ENCODE results near the gene PIGZ.

PIGZ gene

GRCh38 chr3:196915375-196915774 is 53.3 kb downstream of the PIGZ start:
- H3K27ac ChIP-seq (ENCODE audit: low read depth, low read length): no peak overlapping the region
- H3K9ac ChIP-seq (ENCODE audit: low read depth in 1 of 2, low read length in 2 of 2): no peak overlapping the region
- no peaks in the 10 kb centered on the region for H3K27me3 ChIP-seq (ENCODE audit: control insufficient read depth in 1 of 2, insufficient read depth in 2 of 2, low read length in 2 of 2)
- H3K4me1 ChIP-seq (ENCODE audit: control insufficient read depth in 1 of 2, insufficient read depth in 2 of 2, low read length in 2 of 2): no peaks in the 10 kb centered on the region
- no peaks in the 10 kb centered on the region for H3K9me3 ChIP-seq (ENCODE audit: control insufficient read depth in 1 of 2, low read length in 2 of 2)
- H3K4me3 ChIP-seq (ENCODE audit: low read depth in 1 of 2, low read length in 2 of 2): no peak overlapping the region
- peaks cover 7 to 15% of the 10 kb centered on the region in 2 donors for H3K36me3 ChIP-seq (ENCODE audit: control insufficient read depth in 1 of 2, insufficient read depth in 2 of 2, low read length in 2 of 2)

- H3K36me3 ChIP-seq (ENCODE audit: control insufficient read depth in 1 of 2, insufficient read depth in 2 of 2, low read length in 2 of 2): peaks cover 7 to 15% of the 10 kb centered on the region in 2 donors
- H3K9ac ChIP-seq (ENCODE audit: low read depth in 1 of 2, low read length in 2 of 2): no peak overlapping the region
- no peak overlapping the region for H3K4me3 ChIP-seq (ENCODE audit: low read depth in 1 of 2, low read length in 2 of 2)
- H3K27ac ChIP-seq (ENCODE audit: low read depth, low read length): no peak overlapping the region
- H3K27me3 ChIP-seq (ENCODE audit: control insufficient read depth in 1 of 2, insufficient read depth in 2 of 2, low read length in 2 of 2): no peaks in the 10 kb centered on the region
- no peaks in the 10 kb centered on the region for H3K4me1 ChIP-seq (ENCODE audit: control insufficient read depth in 1 of 2, insufficient read depth in 2 of 2, low read length in 2 of 2)
- no peaks in the 10 kb centered on the region for H3K9me3 ChIP-seq (ENCODE audit: control insufficient read depth in 1 of 2, low read length in 2 of 2)
Observed at GRCh38 chr3:196914866-196915265, 53.8 kb downstream of the PIGZ start.

- Histone ChIP-seq H3K27ac (ENCODE audit: low read depth, low read length) (no peak overlapping the region), H3K27me3 (ENCODE audit: control insufficient read depth in 1 of 2, insufficient read depth in 2 of 2, low read length in 2 of 2) (no peaks in the 10 kb centered on the region), H3K4me1 (ENCODE audit: control insufficient read depth in 1 of 2, insufficient read depth in 2 of 2, low read length in 2 of 2) (no peaks in the 10 kb centered on the region), H3K9ac (ENCODE audit: low read depth in 1 of 2, low read length in 2 of 2) (no peak overlapping the region), H3K9me3 (ENCODE audit: control insufficient read depth in 1 of 2, low read length in 2 of 2) (no peaks in the 10 kb centered on the region), H3K4me3 (ENCODE audit: low read depth in 1 of 2, low read length in 2 of 2) (no peak overlapping the region), H3K36me3 (ENCODE audit: control insufficient read depth in 1 of 2, insufficient read depth in 2 of 2, low read length in 2 of 2) (peaks cover 16 to 54% of the 10 kb centered on the region in 2 donors)
Observed at GRCh38 chr3:196903740-196904139, 64.9 kb downstream of the PIGZ start.

- Histone ChIP-seq H3K4me3 (ENCODE audit: low read depth in 1 of 2, low read length in 2 of 2) (no peak overlapping the region), H3K9ac (ENCODE audit: low read depth in 1 of 2, low read length in 2 of 2) (no peak overlapping the region), H3K9me3 (ENCODE audit: control insufficient read depth in 1 of 2, low read length in 2 of 2) (no peaks in the 10 kb centered on the region), H3K36me3 (ENCODE audit: control insufficient read depth in 1 of 2, insufficient read depth in 2 of 2, low read length in 2 of 2) (peaks cover 16 to 54% of the 10 kb centered on the region in 2 donors), H3K4me1 (ENCODE audit: control insufficient read depth in 1 of 2, insufficient read depth in 2 of 2, low read length in 2 of 2) (no peaks in the 10 kb centered on the region), H3K27ac (ENCODE audit: low read depth, low read length) (no peak overlapping the region), H3K27me3 (ENCODE audit: control insufficient read depth in 1 of 2, insufficient read depth in 2 of 2, low read length in 2 of 2) (no peaks in the 10 kb centered on the region)
Observed at GRCh38 chr3:196902296-196902695, 66.3 kb downstream of the PIGZ start.

GRCh38 chr3:196901768-196902167 is 66.9 kb downstream of the PIGZ start:
- H3K4me3 ChIP-seq (ENCODE audit: low read depth in 1 of 2, low read length in 2 of 2): no peak overlapping the region
- H3K36me3 ChIP-seq (ENCODE audit: control insufficient read depth in 1 of 2, insufficient read depth in 2 of 2, low read length in 2 of 2): peaks cover 15 to 52% of the 10 kb centered on the region in 2 donors
- no peaks in the 10 kb centered on the region for H3K9me3 ChIP-seq (ENCODE audit: control insufficient read depth in 1 of 2, low read length in 2 of 2)
- no peak overlapping the region for H3K27ac ChIP-seq (ENCODE audit: low read depth, low read length)
- no peaks in the 10 kb centered on the region for H3K4me1 ChIP-seq (ENCODE audit: control insufficient read depth in 1 of 2, insufficient read depth in 2 of 2, low read length in 2 of 2)
- no peaks in the 10 kb centered on the region for H3K27me3 ChIP-seq (ENCODE audit: control insufficient read depth in 1 of 2, insufficient read depth in 2 of 2, low read length in 2 of 2)
- no peak overlapping the region for H3K9ac ChIP-seq (ENCODE audit: low read depth in 1 of 2, low read length in 2 of 2)

Data from duodenal mucosa (tissue), 2 donors.